HepG2 (cell line): ENCODE results near the gene ZNF865. TPM values are rescaled to one million over a fixed set of nuclear protein-coding genes. Genes with fewer than 3 reads are reported as not detected.
A peak's percentile ranks its signal among the peaks of the same experiment; 100 is the strongest.

Experiments used
- ATAC-seq: fragments of 200-7000 bp; cut with Tn5 transposase; 3 replicates; pipeline ENCODE4 v1.9.1; 2020; ENCODE audit warnings: mild to moderate bottlenecking, moderate library complexity
- BruUV-seq: library from RNA; stranded (reverse); fragments of 400-500 nt; replicated peaks from 2 replicates; lab custom pipeline; 2021; lab: Mats Ljungman, UMichigan
- CTCF ChIA-PET: fragments of 300-600 bp; formaldehyde crosslinking; extraction: SDS; loops from one replicate; lab custom pipeline; 2021; ENCODE audit warnings: low total read pairs, inconsistent platforms, low intra/inter-chr PET ratio; lab: Yijun Ruan, JAX
- POLR2A ChIA-PET: fragments of 350-600 bp; sonication (Branson Sonifier 250); formaldehyde crosslinking; loops from one replicate; lab custom pipeline; 2020; ENCODE audit warnings: antibody characterized with exemption, inconsistent platforms; lab: Yijun Ruan, JAX
- DNase-seq: peaks from one replicate; pipeline ENCODE4 v3.0.0-alpha.2; 2015; ENCODE audit warnings: low spot score
- FAIRE-seq: peaks from 3 replicates; lab custom pipeline; 2011; peaks lifted over from hg19 to GRCh38; lab: Jason Lieb, UNC
- H2AFZ ChIP-seq: one replicate; pipeline ENCODE4 v1.6.1; 2011; ENCODE audit warnings: low read length, inconsistent platforms
- H3K27ac ChIP-seq: fragments of 300-600 bp; 3 replicates; pipeline ENCODE4 v1.8.0; 2011; ENCODE audit warnings: mixed run types, mild to moderate bottlenecking, mixed read lengths, low read length, inconsistent platforms; ENCODE audit not compliant: insufficient read depth; ENCODE audit errors: extremely low read length
- H3K27me3 ChIP-seq, 2 experiments: fragments of 200-600 bp in 1 of 2; 2 replicates in 1 of 2; 3 replicates in 1 of 2; pipeline versions ENCODE4 v1.6.0 to v1.8.0; 2011; ENCODE audit warnings: low read length in 2 of 2, mild to moderate bottlenecking in 2 of 2, moderate library complexity in 2 of 2, inconsistent platforms in 1 of 2; ENCODE audit not compliant: insufficient read depth in 2 of 2, control insufficient read depth in 1 of 2
- H3K36me3 ChIP-seq, 2 experiments: fragments of 200-600 bp in 1 of 2; replicated peaks in 1 of 2; 2 replicates in 1 of 2; 3 replicates in 1 of 2; pipeline versions ENCODE4 v1.5.1 to v1.8.0; 2011; ENCODE audit warnings: low read length in 2 of 2, inconsistent platforms in 1 of 2; ENCODE audit not compliant: insufficient read depth in 2 of 2, control insufficient read depth in 1 of 2
- H3K4me1 ChIP-seq: 2 replicates; pipeline ENCODE4 v1.5.1; 2012; ENCODE audit warnings: low read length, inconsistent platforms; ENCODE audit not compliant: insufficient read depth
- H3K4me2 ChIP-seq: 2 replicates; pipeline ENCODE4 v1.6.0; 2011; ENCODE audit warnings: low read depth, low read length, inconsistent platforms
- H3K4me3 ChIP-seq, 3 experiments: fragments of 200-600 bp in 1 of 3; sonication (generic), shearing (Covaris generic) in 1 of 3; replicated peaks in 1 of 3; 2 replicates each; pipeline ENCODE4 v1.5.1; 2011 to 2016; ENCODE audit warnings: low read length in 3 of 3, inconsistent platforms in 2 of 3, low read depth in 2 of 3, mild to moderate bottlenecking in 2 of 3, control low read depth in 1 of 3, mixed read lengths in 1 of 3; ENCODE audit not compliant: insufficient read depth in 1 of 3
- H3K79me2 ChIP-seq: one replicate; pipeline ENCODE4 v1.6.1; 2011; ENCODE audit warnings: low read length, inconsistent platforms; ENCODE audit not compliant: insufficient read depth
- H3K9ac ChIP-seq: 2 replicates; pipeline ENCODE4 v1.6.0; 2011; ENCODE audit warnings: mild to moderate bottlenecking, low read depth, low read length, inconsistent platforms; ENCODE audit not compliant: insufficient read depth
- H3K9me3 ChIP-seq: 2 replicates; pipeline ENCODE4 v1.5.1; 2012; ENCODE audit warnings: mild to moderate bottlenecking, low read length
- H4K20me1 ChIP-seq: 2 replicates; pipeline ENCODE4 v1.6.0; 2011; ENCODE audit warnings: inconsistent platforms, mild to moderate bottlenecking, low read length, moderate library complexity; ENCODE audit not compliant: insufficient read depth
- CBX2 ChIP-seq, 2 experiments: fragments of 200-600 bp in 1 of 2; sonication (generic); formaldehyde crosslinking in 1 of 2; IDR thresholded peaks; 2 replicates each; pipeline versions ENCODE4 v1.7.0 to v1.8.1; 2018 to 2022; ENCODE audit warnings: low read depth in 2 of 2, low read length in 1 of 2, mild to moderate bottlenecking in 1 of 2, missing genetic modification reagents in 1 of 2
- GATA4 ChIP-seq: sonication (generic); IDR thresholded peaks from 2 replicates; pipeline ENCODE4 v1.6.1; 2016; ENCODE audit warnings: antibody characterized with exemption, low read depth, borderline replicate concordance
- SMC3 ChIP-seq: IDR thresholded peaks from 2 replicates; pipeline ENCODE4 v1.6.1; 2011; ENCODE audit warnings: low read length, improper control_type of control experiment
- THAP11 ChIP-seq: IDR thresholded peaks from 2 replicates; pipeline ENCODE4 v1.6.1; 2016; ENCODE audit warnings: missing biosample characterization, missing genetic modification reagents
- ZBTB3 ChIP-seq: sonication (generic); formaldehyde crosslinking; IDR thresholded peaks from 2 replicates; pipeline ENCODE4 v1.4.0; 2020; ENCODE audit warnings: low read depth, mild to moderate bottlenecking, moderate library complexity, missing genetic modification reagents, borderline replicate concordance
- ZFP36L2 ChIP-seq: sonication (generic); formaldehyde crosslinking; IDR thresholded peaks from 2 replicates; pipeline ENCODE4 v1.4.0; 2020; ENCODE audit warnings: missing genetic modification reagents
- ZFP37 ChIP-seq: sonication (generic); formaldehyde crosslinking; IDR thresholded peaks from 2 replicates; pipeline ENCODE4 v1.4.0; 2020; ENCODE audit warnings: missing genetic modification reagents, borderline replicate concordance
- ZNF20 ChIP-seq: sonication (generic); formaldehyde crosslinking; IDR thresholded peaks from 2 replicates; pipeline ENCODE4 v1.4.0; 2020; ENCODE audit warnings: mild to moderate bottlenecking, moderate library complexity, missing genetic modification reagents
- ZNF766 ChIP-seq: sonication (generic); formaldehyde crosslinking; IDR thresholded peaks from 2 replicates; pipeline ENCODE4 v1.5.0; 2020; ENCODE audit warnings: missing genetic modification reagents, borderline replicate concordance
- ZNF841 ChIP-seq: sonication (generic); formaldehyde crosslinking; IDR thresholded peaks from 2 replicates; pipeline ENCODE4 v1.8.1; 2023; ENCODE audit warnings: missing genetic modification reagents, borderline replicate concordance
- WGBS: methylation state at CpG from one replicate; pipeline ENCODE4 v1.1.6; 2017; ENCODE audit warnings: low lambda C conversion rate; 5-methylcytosine and 5-hydroxymethylcytosine counted together
- in situ Hi-C: cut with HindIII; loops from 2 replicates; pipeline ENCODE4 v1.10.0; 2017; ENCODE audit warnings: low pct_unique_long_range_greater_than_20kb; ENCODE audit not compliant: extremely low pct_ligation_motif_present
- intact Hi-C: fragments of 100-400 bp; cut with micrococcal nuclease; formaldehyde crosslinking; loops from one replicate; pipeline ENCODE4 v1.10.0; 2022; ENCODE audit not compliant: unreplicated experiment
- polyA plus RNA-seq, 8 experiments: library from polyadenylated mRNA; depleted of rRNA in 3 of 8; stranded (reverse) in 7 of 8; unstranded in 1 of 8; fragments of >200 nt; fragmentation: Illumina TruSeq in 4 of 8; extraction: Trizol in 4 of 8; gene quantifications; 2 replicates each; pipeline versions ENCODE4 v1.2.1 to v1.2.3, GENCODE V29; 2011 to 2016; ENCODE audit warnings: low read depth in 4 of 8, missing spikeins in 1 of 8, mixed read lengths in 1 of 8; ENCODE audit not compliant: insufficient read depth in 1 of 8
- total RNA-seq, 5 experiments: library from RNA; depleted of rRNA; stranded (reverse); fragments of >200 nt; fragmentation: Illumina TruSeq; extraction: Trizol; gene quantifications; 2 replicates each; pipeline ENCODE4 v1.2.3, GENCODE V29; 2016; ENCODE audit warnings: low read depth in 1 of 5
- TF ChIP-seq, protein P1 (sequence below): sonication (generic); formaldehyde crosslinking; IDR thresholded peaks from 2 replicates; pipeline ENCODE4 v1.5.0; 2020; ENCODE audit warnings: mild to moderate bottlenecking, missing genetic modification reagents, borderline replicate concordance
- TF ChIP-seq, protein P2 (sequence below): sonication (generic); formaldehyde crosslinking; IDR thresholded peaks from 2 replicates; pipeline ENCODE4 v1.4.0; 2020; ENCODE audit warnings: low read depth, missing genetic modification reagents

Gene ZNF865
- total and polyA plus RNA-seq, 2 of the 13 experiments (the other 11 are each of a cell fraction or from before 2014, with no cell fraction given) = 0.93 to 1.0 TPM

DNA sequence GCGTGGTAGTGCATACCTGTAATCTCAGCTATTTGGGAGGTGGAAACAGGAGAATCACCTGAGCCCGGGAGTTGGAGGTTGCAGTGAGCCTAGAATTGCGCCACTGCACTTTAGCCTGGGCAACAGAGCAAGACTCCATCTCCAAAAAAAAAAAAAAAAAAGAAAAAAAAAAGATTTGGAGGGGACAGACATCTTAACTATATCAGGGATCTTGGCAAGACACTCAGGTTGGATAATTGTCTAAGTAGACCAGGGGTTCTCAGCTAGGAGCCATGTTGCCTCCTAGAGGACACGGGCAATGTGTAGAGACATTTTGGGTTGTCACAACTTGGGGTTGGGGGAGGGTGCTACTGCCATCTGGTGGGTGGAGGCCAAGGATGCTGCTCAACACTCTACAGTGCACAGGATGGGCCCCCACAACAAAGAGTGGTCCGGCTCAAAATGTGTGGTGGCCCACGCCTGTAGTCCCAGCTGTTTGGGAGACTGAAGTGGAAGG lies 33.5 kb downstream of the ZNF865 start:
- Histone ChIP-seq H3K4me1 (peaks cover 51% of the 10 kb centered on the region), H3K79me2 (peaks cover 40% of the 10 kb centered on the region), H4K20me1 (no peaks in the 10 kb centered on the region), H2AFZ (no peak overlapping the region), H3K9me3 (no peaks in the 10 kb centered on the region), H3K36me3 (no peaks in the 10 kb centered on the region), H3K4me2 (no peak overlapping the region), H3K27ac (no peak overlapping the region), H3K4me3 (peak overlapping the region in 1 of 3 experiments; percentile 4; a peak in 2 of 6 replicates), H3K27me3 (no peaks in the 10 kb centered on the region; a peak in 1 of 5 replicates), H3K9ac (no peak overlapping the region)
- FAIRE-seq = peak; percentile 80
- intact Hi-C loops = loop anchor here (10.0 kb wide), 1 partner anchor 54 kb away; the partner anchor contains the start of gene ZNF579
- in situ Hi-C loops = no loop called here
- peak; percentile 66 for DNase-seq
- POLR2A ChIA-PET = interaction anchor here (1.0 to 1.5 kb wide), 3 partner anchors 12 to 33 kb away, joined by 3 to 5 read pairs (median 4); partner anchors contain the start of genes ZNF784 and ZNF865
- WGBS = 62% methylated on average over 6 of the region's 6 CpGs
- CTCF ChIA-PET = no interaction called here
- no TSS peak for BruUV-seq
- peak; percentile 6; the same call in 2 of the 3 replicates for ATAC-seq
- TF ChIP-seq, protein P1, sequence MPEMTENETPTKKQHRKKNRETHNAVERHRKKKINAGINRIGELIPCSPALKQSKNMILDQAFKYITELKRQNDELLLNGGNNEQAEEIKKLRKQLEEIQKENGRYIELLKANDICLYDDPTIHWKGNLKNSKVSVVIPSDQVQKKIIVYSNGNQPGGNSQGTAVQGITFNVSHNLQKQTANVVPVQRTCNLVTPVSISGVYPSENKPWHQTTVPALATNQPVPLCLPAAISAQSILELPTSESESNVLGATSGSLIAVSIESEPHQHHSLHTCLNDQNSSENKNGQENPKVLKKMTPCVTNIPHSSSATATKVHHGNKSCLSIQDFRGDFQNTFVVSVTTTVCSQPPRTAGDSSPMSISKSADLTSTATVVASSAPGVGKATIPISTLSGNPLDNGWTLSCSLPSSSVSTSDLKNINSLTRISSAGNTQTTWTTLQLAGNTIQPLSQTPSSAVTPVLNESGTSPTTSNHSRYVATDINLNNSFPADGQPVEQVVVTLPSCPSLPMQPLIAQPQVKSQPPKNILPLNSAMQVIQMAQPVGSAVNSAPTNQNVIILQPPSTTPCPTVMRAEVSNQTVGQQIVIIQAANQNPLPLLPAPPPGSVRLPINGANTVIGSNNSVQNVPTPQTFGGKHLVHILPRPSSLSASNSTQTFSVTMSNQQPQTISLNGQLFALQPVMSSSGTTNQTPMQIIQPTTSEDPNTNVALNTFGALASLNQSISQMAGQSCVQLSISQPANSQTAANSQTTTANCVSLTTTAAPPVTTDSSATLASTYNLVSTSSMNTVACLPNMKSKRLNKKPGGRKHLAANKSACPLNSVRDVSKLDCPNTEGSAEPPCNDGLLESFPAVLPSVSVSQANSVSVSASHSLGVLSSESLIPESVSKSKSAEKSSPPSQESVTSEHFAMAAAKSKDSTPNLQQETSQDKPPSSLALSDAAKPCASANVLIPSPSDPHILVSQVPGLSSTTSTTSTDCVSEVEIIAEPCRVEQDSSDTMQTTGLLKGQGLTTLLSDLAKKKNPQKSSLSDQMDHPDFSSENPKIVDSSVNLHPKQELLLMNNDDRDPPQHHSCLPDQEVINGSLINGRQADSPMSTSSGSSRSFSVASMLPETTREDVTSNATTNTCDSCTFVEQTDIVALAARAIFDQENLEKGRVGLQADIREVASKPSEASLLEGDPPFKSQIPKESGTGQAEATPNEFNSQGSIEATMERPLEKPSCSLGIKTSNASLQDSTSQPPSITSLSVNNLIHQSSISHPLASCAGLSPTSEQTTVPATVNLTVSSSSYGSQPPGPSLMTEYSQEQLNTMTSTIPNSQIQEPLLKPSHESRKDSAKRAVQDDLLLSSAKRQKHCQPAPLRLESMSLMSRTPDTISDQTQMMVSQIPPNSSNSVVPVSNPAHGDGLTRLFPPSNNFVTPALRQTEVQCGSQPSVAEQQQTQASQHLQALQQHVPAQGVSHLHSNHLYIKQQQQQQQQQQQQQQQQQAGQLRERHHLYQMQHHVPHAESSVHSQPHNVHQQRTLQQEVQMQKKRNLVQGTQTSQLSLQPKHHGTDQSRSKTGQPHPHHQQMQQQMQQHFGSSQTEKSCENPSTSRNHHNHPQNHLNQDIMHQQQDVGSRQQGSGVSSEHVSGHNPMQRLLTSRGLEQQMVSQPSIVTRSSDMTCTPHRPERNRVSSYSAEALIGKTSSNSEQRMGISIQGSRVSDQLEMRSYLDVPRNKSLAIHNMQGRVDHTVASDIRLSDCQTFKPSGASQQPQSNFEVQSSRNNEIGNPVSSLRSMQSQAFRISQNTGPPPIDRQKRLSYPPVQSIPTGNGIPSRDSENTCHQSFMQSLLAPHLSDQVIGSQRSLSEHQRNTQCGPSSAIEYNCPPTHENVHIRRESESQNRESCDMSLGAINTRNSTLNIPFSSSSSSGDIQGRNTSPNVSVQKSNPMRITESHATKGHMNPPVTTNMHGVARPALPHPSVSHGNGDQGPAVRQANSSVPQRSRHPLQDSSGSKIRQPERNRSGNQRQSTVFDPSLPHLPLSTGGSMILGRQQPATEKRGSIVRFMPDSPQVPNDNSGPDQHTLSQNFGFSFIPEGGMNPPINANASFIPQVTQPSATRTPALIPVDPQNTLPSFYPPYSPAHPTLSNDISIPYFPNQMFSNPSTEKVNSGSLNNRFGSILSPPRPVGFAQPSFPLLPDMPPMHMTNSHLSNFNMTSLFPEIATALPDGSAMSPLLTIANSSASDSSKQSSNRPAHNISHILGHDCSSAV (CRISPR knock-in tag) = no peak
- TF ChIP-seq ZFP37 = no peak
- no peak for TF ChIP-seq ZNF20 (CRISPR knock-in tag)
- TF ChIP-seq ZNF841 = no peak
- TF ChIP-seq THAP11 (CRISPR knock-in tag) = peak; percentile 78
- TF ChIP-seq CBX2 (IDR thresholded peaks at IDR 0.05; ENCODE audit: low read depth, low read length) = no peak
- no peak for TF ChIP-seq CBX2 (CRISPR knock-in tag; IDR thresholded peaks at IDR 0.05; ENCODE audit: low read depth)
- TF ChIP-seq ZBTB3 = no peak
- TF ChIP-seq ZFP36L2 (CRISPR knock-in tag) = no peak
- no peak for TF ChIP-seq GATA4
- TF ChIP-seq, protein P2, sequence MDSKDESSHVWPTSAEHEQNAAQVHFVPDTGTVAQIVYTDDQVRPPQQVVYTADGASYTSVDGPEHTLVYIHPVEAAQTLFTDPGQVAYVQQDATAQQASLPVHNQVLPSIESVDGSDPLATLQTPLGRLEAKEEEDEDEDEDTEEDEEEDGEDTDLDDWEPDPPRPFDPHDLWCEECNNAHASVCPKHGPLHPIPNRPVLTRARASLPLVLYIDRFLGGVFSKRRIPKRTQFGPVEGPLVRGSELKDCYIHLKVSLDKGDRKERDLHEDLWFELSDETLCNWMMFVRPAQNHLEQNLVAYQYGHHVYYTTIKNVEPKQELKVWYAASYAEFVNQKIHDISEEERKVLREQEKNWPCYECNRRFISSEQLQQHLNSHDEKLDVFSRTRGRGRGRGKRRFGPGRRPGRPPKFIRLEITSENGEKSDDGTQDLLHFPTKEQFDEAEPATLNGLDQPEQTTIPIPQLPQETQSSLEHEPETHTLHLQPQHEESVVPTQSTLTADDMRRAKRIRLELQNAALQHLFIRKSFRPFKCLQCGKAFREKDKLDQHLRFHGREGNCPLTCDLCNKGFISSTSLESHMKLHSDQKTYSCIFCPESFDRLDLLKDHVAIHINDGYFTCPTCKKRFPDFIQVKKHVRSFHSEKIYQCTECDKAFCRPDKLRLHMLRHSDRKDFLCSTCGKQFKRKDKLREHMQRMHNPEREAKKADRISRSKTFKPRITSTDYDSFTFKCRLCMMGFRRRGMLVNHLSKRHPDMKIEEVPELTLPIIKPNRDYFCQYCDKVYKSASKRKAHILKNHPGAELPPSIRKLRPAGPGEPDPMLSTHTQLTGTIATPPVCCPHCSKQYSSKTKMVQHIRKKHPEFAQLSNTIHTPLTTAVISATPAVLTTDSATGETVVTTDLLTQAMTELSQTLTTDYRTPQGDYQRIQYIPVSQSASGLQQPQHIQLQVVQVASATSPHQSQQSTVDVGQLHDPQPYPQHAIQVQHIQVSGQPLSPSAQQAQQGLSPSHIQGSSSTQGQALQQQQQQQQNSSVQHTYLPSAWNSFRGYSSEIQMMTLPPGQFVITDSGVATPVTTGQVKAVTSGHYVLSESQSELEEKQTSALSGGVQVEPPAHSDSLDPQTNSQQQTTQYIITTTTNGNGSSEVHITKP (CRISPR knock-in tag) = peak; percentile 92
- peak; percentile 28; the same call in 1 of the 2 replicates for TF ChIP-seq SMC3
- TF ChIP-seq ZNF766 (CRISPR knock-in tag) = no peak
